K562 (cell line): Measurements from ENCODE around the gene ABLIM2.

Experiments used
- CREB1 ChIP-seq, 2 experiments: sonication (generic) in 1 of 2; formaldehyde crosslinking in 1 of 2; IDR thresholded peaks; 2 replicates each; pipeline versions ENCODE4 v1.6.1 to v1.8.0; 2012 to 2022; ENCODE audit warnings: inconsistent platforms in 1 of 2, mild to moderate bottlenecking in 1 of 2, missing genetic modification reagents in 1 of 2, moderate library complexity in 1 of 2
- DDX20 ChIP-seq: fragments of 450-650 bp; IDR thresholded peaks from 2 replicates; pipeline ENCODE4 v1.6.1; 2016; ENCODE audit warnings: missing genetic modification characterization, low read depth, mild to moderate bottlenecking, missing compliant biosample characterization, moderate library complexity
- HDAC2 ChIP-seq: fragments of 450-650 bp; IDR thresholded peaks from 2 replicates; pipeline ENCODE4 v1.6.1; 2016; ENCODE audit warnings: mild to moderate bottlenecking
- L3MBTL2 ChIP-seq: fragments of 450-650 bp; IDR thresholded peaks from 2 replicates; pipeline ENCODE4 v1.6.1; 2016; ENCODE audit warnings: mild to moderate bottlenecking, moderate library complexity
- MAFF ChIP-seq: IDR thresholded peaks from 2 replicates; pipeline ENCODE4 v1.6.1; 2012; ENCODE audit warnings: low read length, improper control_type of control experiment
- NR1H2 ChIP-seq: sonication (generic); formaldehyde crosslinking; IDR thresholded peaks from 2 replicates; pipeline ENCODE4 v1.4.0; 2020; ENCODE audit warnings: mild to moderate bottlenecking, missing genetic modification reagents
- POLR2A ChIP-seq: fragments of 450-650 bp; conservative IDR thresholded peaks from 2 replicates; pipeline ENCODE4 v1.6.1; 2016
- ZEB2 ChIP-seq: fragments of 450-650 bp; IDR thresholded peaks from 2 replicates; pipeline ENCODE4 v1.6.1; 2016
- ZNF561 ChIP-seq: fragments of 450-650 bp; formaldehyde crosslinking; conservative IDR thresholded peaks from 2 replicates; pipeline ENCODE4 v1.4.0; 2020; ENCODE audit warnings: mild to moderate bottlenecking, moderate library complexity
- ZNF57 ChIP-seq: fragments of 450-650 bp; formaldehyde crosslinking; IDR thresholded peaks from 2 replicates; pipeline ENCODE4 v1.4.0; 2020; ENCODE audit warnings: mild to moderate bottlenecking, moderate library complexity
- TF ChIP-seq, protein P1 (sequence below), 2 experiments: fragments of 450-650 bp; formaldehyde crosslinking in 1 of 2; IDR thresholded peaks; 2 replicates each; pipeline versions ENCODE4 v1.4.0 to v1.6.1; 2014 to 2020; ENCODE audit warnings: mild to moderate bottlenecking in 2 of 2, borderline replicate concordance in 1 of 2, low read depth in 1 of 2

DNA sequence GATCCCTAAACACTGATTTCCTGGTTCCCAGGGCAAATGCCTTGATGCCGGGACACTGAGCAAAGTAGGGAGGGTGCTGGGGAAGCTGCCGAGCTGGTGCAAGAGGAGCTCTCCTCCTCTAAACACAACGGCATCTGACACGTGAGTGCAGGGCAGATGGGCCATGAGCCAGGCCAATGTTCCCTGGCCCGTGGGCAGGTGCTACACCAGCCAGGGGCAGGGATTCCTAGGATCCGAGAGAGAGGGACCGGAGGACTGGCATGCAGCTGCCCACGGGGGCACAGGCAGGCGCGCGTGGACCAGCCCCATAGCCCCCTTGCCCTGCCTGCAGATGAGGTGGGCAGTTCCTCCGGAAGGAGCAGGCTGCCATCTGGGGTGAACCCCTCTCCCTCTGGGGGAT lies 152.1 kb downstream of the ABLIM2 start:
- no peak for TF ChIP-seq MAFF
- TF ChIP-seq, protein P1, sequence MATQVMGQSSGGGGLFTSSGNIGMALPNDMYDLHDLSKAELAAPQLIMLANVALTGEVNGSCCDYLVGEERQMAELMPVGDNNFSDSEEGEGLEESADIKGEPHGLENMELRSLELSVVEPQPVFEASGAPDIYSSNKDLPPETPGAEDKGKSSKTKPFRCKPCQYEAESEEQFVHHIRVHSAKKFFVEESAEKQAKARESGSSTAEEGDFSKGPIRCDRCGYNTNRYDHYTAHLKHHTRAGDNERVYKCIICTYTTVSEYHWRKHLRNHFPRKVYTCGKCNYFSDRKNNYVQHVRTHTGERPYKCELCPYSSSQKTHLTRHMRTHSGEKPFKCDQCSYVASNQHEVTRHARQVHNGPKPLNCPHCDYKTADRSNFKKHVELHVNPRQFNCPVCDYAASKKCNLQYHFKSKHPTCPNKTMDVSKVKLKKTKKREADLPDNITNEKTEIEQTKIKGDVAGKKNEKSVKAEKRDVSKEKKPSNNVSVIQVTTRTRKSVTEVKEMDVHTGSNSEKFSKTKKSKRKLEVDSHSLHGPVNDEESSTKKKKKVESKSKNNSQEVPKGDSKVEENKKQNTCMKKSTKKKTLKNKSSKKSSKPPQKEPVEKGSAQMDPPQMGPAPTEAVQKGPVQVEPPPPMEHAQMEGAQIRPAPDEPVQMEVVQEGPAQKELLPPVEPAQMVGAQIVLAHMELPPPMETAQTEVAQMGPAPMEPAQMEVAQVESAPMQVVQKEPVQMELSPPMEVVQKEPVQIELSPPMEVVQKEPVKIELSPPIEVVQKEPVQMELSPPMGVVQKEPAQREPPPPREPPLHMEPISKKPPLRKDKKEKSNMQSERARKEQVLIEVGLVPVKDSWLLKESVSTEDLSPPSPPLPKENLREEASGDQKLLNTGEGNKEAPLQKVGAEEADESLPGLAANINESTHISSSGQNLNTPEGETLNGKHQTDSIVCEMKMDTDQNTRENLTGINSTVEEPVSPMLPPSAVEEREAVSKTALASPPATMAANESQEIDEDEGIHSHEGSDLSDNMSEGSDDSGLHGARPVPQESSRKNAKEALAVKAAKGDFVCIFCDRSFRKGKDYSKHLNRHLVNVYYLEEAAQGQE (IDR thresholded peaks at IDR 0.05; ENCODE audit: borderline replicate concordance) = no peak
- TF ChIP-seq, protein P1 (CRISPR knock-in tag; IDR thresholded peaks at IDR 0.05; ENCODE audit: low read depth) = no peak
- no peak for TF ChIP-seq L3MBTL2
- no peak for TF ChIP-seq CREB1 (IDR thresholded peaks at IDR 0.05)
- TF ChIP-seq CREB1 (CRISPR knock-in tag; IDR thresholded peaks at IDR 0.05) = no peak
- no peak for TF ChIP-seq ZNF57
- TF ChIP-seq DDX20 (tag) = no peak
- no peak for TF ChIP-seq NR1H2 (CRISPR knock-in tag)
- TF ChIP-seq ZNF561 (CRISPR knock-in tag) = no peak
- TF ChIP-seq POLR2A = no peak
- no peak for TF ChIP-seq HDAC2
- TF ChIP-seq ZEB2 = no peak
